GM21786 (cell line): ENCODE results near the gene CRTC3.
A peak's percentile ranks its signal among the peaks of the same experiment; 100 is the strongest.

Experiments
- ATAC-seq: cut with Tn5 transposase; IDR thresholded peaks from one replicate; pipeline ENCODE4 v1.9.1; 2021; ENCODE audit not compliant: unreplicated experiment

Gene CRTC3

DNA sequence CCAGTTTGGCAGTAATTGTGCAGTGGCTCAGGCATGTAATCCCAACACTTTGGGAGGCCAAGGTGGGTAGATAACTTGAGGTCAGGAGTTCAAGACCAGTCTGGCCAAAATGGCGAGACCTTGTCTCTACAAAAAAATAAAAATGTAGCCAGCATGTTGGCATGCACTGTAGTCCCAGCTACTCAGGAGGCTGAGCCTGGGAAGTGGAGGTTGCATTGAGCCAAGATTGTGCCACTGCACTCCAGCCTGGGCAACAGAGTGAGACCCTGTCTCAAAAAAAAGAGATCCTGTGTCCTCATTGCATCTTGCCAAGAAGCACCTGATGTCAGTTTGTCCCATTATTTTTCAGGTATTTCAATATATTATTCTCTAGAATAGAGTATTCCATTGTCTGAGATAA is 61.8 kb downstream of the CRTC3 start:
- ATAC-seq = no peak

DNA sequence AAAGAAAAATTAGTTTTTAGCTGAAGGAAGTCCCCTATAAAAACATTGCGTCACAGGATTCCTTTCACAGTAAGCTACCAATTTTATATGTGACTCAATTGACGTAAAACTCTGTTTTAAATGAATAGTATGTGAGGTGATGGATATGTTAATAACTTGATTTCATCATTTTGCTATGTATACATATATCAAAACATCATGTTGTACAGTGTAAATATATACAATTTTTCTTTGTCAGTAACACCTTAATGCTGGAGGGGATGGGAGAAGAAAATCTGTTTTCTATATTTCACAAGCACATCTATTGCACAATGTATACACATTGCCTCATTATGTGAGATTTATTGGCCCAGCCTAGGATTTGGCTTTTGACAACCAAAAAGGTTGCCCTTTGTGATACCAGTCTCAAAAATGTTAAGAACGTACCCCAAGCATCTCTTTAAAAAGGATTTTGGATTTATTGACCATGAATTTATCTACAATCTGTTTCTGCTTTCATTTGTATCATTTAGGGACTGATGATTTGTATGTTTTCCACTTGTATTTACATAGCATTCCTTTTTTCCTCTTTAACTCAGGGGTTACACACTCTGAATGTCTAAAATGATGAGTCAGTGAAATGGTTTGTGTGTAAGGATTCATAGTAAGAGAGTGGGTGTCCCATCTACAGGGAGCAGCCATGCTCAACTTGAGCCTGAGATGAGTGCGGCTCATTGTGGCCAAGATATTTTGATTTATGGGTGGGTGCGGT is 62.6 kb downstream of the CRTC3 start:
- ATAC-seq = no peak

DNA sequence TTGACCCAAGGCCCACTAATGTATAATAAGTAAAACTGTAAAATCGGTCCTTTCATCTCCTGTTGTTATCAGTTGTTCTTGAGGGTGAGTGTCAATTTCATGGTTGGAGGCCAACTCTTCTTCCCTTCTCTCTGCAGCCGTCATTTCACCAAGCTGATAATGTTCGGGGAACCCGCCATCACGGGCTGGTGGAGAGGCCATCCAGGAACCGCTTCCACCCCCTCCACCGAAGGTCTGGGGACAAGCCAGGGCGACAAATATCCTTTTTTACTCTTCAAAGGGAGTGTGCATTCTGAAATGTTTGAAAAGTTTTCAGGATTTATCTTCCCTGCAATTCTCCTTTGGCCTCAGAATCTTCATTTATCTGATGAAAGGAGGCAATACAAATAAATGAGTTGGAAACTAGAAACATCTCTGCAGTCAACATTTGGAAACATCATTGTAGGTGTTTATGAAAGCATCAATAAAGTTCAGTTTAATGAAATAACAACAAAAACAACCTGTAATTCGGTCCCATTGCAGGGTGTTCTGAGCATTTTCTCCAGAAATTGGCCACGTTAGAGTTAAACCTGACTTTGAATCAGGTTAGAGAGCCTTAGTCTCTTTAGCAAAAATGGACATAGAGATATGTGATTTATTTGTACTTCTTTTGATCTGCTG is 63.9 kb downstream of the CRTC3 start:
- ATAC-seq = no peak

DNA sequence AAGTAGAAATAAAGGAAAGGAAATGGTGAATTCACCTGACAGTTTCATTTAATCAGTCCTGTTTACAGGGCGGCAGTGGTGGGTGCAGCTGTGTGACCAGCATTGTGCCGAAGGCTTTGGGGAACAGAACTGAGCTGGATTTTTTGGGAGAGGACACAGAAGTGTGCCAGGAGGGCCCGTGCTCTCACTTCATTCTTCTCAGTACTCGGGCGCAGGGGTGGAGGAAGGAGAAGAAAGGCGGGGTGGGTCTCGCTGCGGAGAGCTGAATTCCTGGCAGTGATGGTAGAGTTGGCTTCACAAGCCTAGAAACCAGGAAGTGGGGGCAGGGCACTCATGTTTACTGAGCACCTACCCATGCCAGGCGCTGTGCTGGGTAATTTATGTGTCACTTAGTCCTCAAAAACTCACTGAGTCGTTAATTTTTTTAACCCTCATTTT is 64.6 kb downstream of the CRTC3 start:
- ATAC-seq = peak; percentile 33

DNA sequence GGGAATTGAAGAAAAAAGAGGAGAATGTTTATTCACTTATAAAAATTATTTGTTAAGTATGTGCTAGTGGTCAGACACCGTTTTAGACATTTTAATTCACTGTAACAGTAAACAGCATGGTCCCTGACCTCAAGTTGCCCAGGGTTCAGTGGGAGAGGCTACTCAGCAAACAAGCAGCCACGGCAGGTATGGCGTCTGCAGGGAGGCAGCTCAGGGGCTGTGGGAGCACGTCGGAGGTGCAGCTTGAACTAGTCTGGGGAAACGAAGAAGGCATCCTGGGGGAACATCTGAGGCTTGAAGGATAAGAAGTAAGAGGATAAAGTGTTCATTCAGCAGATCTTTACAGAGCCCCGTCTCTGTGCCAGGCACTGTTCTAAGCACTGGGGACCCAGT is 66.0 kb downstream of the CRTC3 start:
- peak; percentile 7 for ATAC-seq

DNA sequence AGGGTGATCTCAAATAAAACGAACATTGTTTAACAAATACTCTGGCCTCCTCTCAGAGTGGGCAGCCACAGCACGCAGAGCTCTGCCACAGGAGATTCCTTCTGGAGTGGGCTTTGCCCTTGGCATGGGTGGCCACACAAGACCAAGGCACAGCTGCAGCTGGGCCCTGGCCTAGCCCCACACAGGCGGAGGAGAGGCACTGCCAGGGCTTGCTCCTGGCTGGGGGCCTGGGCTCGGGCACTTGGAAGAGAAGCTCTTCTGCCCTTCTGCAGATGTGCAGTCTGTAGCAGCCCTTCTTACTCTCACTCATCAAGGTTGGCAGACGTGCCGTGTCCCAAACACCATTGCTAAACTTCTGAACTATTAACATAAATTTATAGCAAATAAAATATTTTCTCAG is 67.2 kb downstream of the CRTC3 start:
- no peak for ATAC-seq

DNA sequence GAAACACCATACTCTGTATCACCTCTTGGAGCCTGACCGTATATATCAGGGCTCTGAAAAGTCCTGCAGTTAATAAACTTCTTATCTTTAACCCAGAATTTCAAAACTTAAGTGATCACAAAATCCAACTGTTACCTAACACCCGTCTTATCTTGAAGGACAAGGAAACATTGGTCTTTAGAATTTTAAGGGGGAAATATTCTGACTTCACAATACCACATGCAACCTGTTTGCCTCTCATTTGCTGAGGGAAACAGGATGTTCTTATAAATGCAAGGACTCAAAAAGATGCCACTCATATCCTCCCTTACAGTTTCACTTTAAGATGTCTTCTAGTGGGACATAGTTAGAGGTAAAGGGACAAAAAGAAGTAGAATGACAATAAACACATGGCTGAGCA is 67.9 kb downstream of the CRTC3 start:
- peak; percentile 30 for ATAC-seq

DNA sequence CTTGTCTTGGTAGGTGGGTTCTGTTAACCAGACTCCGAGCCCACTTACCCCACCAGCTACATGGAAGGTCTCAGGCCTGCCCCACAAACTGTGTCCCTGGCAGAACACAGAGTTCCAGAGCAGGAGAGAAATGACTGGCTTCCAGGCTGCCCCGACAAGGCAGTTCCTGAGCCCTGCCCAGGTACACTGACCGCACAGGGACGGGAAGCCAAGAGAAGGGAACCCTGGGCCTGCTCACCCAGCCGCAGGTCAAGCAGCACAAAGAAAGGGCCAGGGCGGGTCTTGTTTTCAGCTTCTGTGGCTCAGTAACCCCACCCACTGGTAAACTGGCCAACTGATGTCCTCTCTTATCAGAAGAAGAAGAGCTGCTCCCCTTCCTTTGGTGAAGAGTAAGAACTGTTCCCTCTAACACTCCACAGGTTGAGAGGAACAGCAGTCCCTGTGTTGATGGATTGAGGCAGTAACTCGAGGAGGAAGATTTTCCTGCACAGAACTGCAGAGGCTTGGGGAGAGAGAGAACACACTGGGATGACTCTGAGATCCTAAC is 68.4 kb downstream of the CRTC3 start:
- peak; percentile 41 for ATAC-seq

DNA sequence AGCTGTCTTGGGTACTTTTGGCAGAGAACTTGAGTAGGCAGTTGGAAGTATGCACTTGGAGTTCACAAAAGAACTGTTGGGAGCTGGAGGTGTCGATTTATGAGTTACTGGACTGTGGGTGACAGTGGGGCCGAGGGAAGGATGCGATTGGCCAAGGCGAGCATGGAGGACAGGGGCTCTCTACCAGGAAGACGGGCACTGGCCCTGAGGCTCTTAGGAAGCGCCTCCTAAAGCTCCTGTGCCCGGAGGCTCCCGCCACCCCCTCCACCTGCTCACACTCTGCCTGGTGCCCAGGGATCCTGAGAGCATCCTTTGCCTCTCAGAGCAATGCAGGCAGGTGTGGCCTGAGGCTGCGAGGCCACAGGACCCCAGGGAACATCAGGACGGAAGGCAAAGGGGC is 69.0 kb downstream of the CRTC3 start:
- no peak for ATAC-seq

DNA sequence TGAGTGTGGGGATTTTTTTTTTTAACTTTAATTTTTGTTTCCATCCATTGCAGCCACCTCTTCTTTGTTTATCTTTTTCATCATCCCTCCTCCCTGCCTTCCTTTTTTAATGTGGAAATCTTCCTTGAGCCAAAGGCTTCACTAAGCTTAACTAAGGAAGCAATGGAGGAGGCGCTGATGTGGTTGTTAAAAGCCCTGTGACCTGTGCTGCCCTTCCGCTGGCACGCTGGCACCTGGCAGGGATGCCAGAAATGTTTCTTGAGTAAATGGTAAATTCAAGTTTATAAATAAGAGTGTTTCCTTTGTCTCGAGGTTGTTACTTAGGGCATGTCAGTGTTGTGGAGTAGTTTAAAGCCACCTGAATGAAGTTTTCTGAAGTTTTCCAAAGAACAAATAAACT is 69.4 kb downstream of the CRTC3 start:
- ATAC-seq = no peak

DNA sequence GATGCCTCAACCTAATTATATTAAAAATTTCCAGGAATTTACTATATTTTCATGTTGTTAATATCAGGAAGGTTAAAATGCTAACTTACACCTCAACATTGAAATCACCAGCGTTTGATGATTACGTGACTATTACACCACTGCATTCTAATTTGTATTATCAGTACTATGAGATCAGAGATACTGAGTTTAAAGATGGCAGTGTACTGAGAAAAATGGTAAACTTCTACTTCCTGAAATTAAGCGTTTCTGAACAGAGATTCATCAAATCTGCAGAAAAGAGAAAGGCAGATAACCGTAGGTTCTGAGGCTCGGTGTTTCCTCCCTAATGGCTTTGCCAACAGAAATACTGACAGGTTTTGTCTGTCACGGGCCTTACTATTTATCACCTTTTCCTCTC is 69.9 kb downstream of the CRTC3 start:
- no peak for ATAC-seq

DNA sequence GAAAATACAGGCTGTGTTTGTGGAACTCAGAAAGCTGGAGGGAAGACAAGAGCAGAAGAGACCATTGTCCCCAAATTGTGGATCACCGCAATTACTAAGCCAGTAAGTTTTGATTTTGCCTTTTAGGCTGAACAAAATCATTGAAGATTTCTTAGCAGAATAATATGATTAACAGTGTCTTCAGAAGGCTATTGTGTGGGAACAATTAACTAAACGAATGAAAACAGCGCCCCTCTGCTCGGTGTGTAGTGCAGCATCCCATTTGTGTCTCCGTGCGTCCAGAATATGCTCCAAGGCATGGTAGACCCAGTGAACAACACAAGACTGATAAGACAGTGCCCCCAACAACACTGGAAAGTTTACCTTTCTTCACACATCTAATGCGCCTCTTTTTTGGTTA is 71.2 kb downstream of the CRTC3 start:
- ATAC-seq = no peak

DNA sequence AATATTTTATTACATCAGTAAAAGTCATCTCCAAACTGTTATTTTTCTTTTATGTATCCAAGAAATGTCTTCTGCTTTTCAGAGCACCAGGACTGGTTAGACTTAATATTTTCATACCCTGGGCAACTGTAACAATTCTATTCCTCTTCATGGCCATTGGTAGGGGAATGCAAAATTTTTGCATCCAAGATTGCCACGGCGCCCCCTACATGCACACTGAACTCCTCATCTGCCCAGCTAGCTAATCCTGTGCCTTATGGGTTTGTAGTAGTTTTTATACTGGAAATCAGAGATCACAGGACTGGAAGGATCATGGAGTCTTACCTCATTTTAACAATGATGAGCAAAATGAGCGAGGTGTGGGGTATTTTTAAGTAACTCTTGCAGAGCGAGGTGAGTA is 74.2 kb downstream of the CRTC3 start:
- ATAC-seq = no peak

DNA sequence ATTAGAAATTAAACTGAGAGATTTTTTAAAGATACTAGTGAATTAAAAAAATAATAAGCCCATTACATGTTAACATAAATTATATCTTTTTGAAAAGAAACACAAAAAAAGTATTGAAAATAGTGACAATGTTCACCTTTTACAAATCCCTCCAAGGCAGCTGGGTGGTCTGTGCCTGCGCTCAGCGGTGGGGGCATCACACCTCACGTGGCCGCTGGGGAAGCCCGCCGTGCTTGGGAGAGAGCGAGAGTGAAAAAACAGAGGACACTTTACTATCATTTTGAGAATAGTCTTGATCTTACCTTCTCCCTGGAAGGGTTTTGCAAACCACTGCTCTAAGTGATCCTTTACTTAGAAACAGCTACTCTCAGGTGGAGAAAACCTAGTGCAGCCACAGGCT is 76.9 kb downstream of the CRTC3 start:
- ATAC-seq = no peak

DNA sequence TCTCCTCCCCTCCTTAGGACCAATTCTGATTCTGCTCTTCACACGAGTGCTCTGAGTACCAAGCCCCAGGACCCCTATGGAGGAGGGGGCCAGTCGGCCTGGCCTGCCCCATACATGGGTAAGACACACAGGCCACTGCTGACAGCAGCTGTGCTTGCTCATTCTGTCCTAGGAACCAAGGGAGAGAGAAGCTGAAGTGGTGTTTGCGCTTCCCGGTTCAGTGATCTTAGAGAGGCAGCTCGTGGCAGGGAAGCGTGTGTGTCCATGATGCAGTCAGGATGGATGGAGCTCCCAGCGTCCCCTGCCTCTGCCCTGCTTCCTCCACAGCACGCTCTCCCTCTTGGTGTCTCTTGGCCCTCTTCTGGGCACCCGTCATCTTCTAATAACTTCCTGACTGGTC is 77.6 kb downstream of the CRTC3 start:
- ATAC-seq = no peak

DNA sequence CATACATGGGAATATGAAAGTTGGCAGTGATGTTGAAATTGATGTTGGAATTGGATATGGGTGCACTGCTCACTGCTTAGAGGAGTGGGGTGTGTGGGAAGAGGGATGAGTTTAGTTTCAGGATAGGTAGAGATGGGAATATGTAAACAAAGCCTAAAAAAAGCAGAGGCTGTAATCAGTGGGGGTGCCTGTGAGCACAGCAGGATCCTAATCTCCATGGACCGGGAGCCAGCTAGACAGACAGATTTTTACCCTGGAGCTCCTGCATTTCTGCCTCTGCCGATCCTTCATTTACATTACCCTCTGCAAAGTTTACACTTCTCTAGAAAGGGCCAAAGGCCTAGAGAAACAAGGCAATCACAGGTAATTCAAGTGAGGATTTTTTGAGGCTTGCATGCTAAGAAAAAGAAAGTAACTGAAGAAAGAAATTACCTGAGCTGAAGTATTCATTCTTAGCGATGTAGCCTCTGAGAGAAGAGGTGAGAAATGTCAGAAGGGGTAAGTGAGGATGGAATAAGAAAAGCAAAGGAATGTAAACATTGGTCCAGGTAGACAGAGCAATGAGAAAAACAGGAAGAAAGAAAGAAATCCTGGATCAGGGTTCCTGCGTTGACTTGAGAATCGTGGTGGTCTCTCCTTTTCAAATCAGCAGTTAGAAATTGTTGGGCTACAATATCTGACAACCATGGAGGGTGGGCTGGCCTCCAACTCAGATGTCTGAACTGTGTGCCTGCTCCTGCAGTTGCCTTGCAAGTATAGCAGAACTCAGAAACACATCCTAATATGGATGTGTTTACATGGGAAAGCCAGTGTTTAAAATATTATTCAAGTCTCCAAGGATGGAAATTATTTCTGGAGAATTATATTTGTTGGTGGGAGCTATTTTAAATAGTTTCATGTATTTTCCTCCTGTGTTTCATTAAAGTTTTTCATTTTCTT is 79.8 kb downstream of the CRTC3 start:
- ATAC-seq = no peak

DNA sequence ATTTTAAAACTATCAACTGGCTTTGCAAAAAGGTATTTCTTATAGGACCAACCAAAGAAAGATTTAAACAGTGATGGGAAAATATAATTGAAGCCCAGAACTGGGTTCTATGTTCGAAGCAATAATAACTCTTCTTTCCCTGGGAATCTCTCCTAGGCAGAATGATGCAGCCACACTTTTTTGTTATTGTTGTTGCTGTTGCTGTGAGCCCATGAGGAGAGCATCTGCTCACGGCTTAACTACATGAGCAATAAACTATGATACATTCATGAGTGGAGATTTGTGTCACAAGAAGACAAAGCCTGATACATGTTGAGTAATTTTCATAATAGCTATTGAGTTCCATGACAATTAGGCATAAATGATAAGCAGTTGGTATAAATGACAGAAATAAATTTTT is 80.5 kb downstream of the CRTC3 start:
- no peak for ATAC-seq

DNA sequence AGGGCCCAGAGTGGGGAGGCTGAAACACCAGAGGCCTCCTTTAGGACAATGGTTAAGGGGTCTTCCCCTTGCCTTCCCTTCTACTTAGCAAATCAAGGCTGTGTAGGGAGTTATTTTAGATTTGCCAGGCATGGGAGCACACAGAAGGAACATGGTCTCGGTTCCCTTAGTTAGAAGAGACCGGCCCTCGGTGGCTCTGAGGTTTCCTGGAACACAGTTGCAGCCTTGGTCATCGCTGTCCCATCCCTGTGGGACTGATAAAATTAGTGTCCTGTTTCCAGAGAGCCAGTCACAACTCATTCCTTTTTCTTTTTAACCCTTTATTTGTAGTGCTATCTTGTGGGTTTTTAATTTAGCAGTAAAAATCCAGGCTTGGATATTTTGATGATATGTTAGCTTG is 81.4 kb downstream of the CRTC3 start:
- ATAC-seq = no peak

DNA sequence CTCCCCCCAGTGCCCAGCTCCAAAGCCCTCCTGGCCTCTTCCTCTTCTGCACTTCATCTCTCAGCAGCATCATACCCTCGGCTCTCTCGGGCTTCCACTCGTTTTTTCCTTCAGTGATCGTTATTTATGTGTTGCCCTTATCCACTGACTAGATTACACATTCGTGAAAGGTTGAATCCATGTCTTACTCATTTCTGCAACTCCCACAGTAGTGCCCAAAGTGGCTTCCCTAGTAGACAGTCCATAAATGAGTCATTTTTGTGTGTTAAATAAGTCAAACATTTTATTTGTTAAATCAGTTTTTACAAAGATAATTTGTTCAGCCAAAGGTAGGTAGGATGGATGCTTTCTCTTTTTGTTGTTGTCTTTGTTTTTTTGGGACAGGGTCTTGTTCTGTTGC is 87.4 kb downstream of the CRTC3 start:
- no peak for ATAC-seq

DNA sequence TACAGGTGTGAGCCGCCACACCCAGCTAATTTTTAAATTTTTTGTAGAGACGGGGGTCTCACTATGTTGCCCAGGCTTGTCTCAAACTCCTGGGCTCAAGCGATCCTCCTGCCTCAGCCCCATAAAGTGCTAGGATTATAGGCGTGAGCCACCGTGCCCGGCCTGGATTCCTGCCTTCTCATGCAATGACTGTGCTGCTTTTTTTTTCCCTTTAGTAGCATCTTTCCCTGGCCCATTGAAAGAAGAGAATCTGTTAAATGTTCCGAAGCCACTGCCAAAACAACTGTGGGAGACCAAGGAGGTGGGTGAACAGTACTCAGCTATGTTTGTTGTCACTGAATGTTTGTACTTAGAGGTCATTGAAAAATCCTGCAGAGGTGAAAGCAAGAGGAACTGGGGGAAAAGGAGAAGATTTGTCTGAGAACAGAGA is 88.0 kb downstream of the CRTC3 start:
- no peak for ATAC-seq

DNA sequence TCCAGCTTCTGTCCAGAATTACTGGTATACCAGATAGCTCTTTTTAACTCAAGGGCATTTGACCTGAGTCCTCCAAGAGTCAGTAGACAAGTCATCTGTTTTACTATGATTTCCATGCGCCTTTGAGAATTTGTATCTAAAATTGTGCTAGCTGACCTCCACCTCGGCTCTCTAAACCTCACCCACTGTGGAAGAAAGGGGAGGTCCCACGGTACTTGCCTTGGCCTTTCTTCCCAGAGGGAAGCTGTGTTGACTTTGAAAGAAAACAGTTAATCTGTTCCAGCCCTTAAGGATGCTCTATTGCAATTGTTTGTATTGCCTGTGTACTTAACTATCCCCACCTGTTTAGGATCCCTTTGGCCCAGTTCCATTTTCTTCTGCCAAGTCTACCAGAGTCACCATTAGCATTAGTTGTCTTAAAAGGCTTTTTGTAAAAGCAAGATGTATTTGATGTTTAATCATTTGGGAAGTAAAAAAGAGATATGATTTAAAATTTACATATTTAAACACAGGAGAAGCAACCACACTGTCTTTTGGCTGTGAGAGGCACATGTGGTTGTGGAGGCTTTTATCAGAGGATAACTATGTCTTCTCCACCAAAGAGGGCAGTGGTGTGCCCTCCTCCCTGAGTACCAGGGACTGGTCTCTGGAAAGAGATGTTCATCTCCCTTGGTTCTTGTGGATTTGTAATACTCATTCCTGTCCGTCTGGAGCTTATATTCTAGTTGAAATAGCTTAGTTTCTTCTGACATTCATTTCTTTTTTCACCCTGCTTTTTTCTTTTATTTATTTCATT is 88.8 kb downstream of the CRTC3 start:
- no peak for ATAC-seq
